Stimulated activated naive CD8-positive, alpha-beta T cell treated with anti-CD3 and anti-CD28 coated beads, Interleukin-15, Interleukin-2, amounts not matched to agents 100 U/mL and 50 U/mL, for 24 hours (primary cell): ENCODE results near the gene UMAD1.
A peak's percentile ranks its signal among the peaks of the same experiment; 100 is the strongest.

Experiments used
- ATAC-seq: fragments of 150-1000 bp; cut with Tn5 transposase; one replicate; pipeline ENCODE4 v1.10.0; 2021
- DNase-seq: peaks from one replicate; pipeline ENCODE4 v3.0.0; 2021

UMAD1 gene

DNA sequence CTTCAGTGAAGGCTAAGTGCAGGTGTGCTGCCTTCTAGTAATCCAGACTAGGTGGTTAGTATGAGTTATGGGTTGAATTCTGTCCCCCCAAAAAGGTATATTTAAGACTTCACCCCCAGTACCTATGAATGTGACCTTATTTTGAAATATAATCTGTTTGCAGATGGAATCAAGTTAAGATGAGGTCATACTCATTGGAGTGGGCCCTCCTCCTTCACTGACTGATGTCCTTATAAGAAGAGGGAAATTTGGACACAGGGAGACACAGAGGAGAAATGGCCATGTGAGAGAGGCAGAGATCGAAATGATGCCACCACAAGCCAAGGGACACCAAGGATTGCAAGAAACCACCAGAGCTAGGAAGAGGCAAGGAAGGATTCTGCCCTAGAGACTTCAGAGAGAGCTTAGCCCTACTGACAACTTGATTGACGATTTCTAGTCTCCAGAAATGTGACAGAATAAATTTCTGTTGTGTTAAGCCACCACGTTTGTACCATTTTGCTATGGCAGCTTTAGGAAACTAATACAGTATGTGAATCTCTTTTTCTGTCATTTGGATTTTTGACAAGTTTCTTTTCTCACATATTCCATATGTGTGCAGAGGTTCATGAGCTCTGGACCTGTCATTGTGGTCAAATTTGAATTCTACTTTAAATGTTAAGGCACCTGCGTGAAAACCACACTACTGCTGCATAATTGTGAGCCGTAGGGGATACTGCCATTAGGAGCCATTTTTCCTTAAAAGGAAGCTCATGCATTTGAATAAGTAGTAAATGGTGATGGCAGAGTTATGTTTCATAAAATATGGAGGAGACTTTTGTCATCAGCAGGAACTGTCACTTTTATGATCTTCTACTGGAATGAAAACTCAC, 80.4 kb downstream of the UMAD1 start:
- ATAC-seq (peak; percentile 79), DNase-seq (no peak)

DNA sequence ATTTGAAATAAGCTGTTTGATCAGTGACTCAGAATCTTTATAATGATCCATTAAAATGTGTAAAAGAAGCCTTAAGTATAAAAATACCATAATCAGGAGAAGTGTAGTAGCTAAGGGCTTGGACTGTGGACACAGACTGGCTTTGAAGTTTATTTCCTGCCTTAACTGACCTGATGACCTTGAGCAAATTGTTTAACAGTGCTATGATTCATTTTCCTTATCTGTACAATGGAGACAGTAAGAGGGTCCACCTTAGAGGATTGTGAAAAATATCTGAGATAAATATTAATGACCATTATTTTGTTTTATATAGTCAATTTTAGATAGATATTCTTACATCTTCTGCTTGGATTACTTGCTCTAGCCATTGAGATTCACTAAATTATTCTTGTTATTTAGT, 91.2 kb downstream of the UMAD1 start:
- ATAC-seq (no peak), DNase-seq (no peak)

DNA sequence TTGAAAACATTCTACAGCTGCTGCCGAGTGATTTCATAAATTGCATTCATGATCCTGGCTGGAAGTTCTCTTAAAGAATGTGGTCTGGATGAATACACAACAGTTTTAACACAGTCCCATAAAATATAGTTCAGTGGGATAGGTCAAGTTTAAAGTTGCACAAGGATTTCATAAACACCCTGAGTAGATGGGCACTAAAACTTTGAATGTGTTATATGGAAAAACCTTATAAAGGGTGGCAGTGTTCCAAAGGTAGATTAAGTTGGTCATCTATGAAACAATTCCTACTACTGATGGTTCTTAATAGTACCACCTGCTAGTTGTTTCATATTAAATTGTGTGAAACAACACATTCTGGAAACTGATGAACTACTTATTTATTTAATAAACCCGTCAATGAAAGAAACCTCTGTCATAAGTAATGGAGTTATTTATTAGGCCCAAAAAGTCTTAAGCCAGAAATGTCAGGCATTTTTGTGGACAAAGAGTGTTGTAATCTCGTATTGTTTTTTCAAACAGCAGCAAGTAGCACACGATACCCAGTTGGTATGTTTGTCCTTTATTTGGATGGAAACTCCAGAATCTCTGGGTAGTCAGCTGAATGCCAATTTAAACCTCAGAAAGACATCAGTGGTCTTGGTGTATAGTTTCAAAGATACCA, 92.2 kb downstream of the UMAD1 start:
- DNase-seq (no peak), ATAC-seq (peak; percentile 43)

DNA sequence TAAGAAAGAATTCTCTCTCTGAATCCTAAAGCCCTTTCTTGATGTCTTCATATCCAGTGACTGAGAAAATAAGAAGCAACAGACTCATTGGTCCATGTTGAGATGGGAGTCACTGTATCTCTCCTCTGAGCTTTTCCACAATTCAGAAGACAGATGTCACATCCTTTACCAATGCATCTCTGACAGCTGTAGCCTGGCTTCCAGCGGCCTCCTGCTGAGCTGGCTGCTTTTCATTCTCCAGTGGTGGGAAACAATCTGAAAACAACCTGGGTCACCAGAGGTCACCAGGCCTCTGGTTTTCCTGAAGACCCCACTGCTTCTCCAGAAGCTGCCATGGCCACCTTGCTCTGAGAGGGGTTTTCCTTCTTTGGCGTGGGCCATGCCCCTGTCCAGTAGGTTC, 96.1 kb downstream of the UMAD1 start:
- DNase-seq = no peak
- ATAC-seq = no peak

DNA sequence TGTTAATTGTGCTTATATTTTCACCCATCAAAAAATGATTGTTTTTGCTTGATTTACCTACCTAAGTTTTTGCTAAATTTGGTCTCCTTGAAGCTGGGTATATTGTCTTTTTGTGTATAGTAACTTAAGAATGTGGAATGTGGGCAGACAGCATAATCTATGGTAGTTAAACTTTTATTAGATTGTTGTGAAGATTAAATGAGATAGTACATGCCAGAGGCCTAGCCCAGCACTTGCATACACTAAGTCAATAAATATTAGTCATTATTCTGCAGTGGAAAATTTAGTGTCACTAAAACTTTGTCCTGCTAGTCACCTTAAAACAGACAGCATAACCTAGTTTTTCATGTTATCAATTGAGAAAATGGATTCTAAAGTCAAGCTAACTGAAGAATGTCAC, 97.1 kb downstream of the UMAD1 start:
- DNase-seq (no peak), ATAC-seq (no peak)

DNA sequence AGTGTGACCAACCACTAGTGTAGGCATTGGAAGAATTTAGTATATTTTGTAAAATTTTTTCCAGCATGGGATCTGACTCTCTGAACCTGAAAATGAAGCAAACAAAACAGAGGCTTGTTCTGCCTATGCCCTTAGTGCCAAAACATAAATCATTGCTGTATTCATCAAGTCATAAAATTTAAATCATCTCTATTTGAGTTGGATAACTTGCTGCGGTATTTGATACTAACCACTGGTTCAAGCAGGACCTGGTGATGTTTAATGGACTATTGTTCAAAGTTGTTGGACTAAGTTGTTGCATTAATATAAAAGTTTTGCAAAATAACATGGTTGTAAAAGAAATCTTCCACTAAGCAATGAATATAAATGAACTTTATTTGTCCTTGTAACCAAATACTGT, 97.6 kb downstream of the UMAD1 start:
- DNase-seq (no peak), ATAC-seq (no peak)

DNA sequence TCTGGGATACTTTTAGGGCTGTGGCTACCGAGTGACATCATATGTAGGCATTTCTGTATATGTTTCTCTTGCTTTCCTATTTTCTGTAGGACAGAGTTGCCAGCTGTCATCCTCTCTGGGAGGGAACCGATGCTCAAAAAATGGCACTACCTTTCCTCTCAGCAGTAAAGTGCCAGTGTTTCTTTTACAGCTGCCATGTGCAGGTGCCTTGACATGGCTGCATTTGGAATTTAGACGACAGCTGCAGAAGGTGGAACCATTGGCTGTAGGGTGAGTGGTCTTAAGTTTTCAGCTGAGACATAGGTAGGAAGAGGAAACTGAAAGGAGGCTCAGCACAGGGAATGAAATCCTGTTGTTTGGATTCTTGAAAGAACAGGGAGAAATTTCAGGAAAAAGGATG, 98.1 kb downstream of the UMAD1 start:
- no peak for ATAC-seq

DNA sequence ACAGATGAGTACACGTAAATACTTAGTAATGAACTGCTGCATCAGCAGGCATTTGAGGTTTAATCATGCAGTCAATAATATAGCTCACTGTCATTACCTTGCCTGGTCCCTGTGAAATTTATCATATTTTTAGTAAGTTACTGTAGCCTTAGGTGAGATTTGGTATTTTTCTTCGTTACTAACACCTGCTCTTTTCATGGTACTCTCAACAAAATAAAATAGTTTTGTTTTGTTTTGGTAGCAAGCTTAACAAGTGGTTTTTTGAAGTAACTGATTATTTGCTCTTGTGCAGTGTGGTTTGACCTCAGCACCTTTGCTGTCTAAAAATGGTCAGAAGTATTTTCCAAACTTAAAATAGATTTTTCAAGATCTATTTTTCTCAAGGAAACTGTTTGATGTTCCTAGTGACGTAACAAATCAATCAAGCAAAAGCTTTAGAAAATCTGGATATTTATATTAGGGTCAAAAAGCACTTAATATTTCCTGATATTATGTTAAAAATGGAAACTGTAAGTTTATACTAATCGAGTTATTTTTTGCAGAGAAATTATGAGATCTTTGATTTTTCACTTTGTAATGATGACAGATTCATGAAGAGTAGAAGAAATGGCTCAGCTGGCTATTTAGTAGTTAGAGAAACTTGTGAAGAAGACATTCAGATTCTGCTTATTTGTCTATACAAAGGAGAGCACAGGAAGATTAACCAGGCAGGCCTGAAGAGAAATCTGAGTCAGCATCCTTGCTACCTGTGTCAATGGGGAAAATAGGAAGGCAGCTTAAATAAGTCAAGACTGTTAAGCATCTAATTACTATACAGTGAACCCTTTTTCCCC, 98.9 kb downstream of the UMAD1 start:
- ATAC-seq (no peak), DNase-seq (no peak)

More for the DNA sequence above, 98.1 kb downstream of the UMAD1 start:
- DNase-seq = no peak

DNA sequence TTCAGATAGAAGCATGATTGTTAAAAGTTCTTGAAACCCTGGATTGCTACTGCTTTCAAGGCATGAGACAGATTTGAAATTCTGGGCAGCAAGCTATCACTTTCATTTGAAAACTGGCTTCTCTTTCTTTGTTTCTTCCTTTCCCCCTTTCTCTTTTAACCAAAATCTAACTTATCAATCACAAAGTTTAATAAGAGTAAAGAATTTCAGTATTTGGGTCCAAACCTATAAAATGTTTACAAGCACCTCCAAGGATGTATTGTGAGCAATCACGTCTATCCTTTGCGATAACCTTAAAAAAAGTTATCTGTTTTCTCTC, 99.4 kb downstream of the UMAD1 start:
- ATAC-seq (no peak), DNase-seq (no peak)

DNA sequence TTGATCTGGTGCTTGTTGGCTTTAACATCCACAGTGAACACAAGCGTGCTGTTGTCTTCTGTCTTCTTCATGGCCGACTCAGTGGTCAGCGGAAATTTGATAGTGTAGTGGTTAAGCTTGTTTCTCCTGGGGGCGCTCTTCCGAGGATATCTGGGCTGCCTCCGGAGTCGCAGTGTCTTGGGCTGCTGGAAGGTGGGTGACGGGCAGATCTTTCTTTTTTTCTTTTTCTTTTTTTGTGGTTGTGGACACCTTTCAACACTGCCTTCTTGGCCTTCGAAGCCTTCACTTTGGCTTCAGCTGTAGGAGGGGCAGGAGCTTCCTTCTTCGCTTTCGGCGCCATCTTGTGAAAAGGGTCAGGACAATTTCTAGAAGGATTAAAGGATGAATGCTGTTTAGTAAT, 101.7 kb downstream of the UMAD1 start:
- DNase-seq (no peak), ATAC-seq (no peak)

DNA sequence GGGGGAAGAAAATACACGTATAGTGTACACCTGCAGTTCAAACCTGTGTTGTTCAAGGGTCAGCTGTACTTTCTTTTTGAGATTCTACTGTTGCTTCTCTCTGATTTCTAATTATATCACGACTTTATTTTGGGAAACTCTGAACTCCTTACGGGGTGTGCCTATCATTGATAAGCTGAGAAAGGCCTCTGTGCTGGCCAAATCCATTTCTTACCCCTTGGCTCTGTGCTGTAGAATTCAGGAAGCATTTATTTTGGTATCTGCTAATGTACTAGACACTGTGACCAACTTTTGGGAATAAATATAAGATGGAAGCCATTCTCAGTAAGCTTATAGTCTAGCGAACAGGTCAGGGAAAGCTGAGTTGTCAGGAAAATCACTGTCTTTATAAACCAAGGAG, 104.7 kb downstream of the UMAD1 start:
- no peak for DNase-seq
- ATAC-seq = no peak

DNA sequence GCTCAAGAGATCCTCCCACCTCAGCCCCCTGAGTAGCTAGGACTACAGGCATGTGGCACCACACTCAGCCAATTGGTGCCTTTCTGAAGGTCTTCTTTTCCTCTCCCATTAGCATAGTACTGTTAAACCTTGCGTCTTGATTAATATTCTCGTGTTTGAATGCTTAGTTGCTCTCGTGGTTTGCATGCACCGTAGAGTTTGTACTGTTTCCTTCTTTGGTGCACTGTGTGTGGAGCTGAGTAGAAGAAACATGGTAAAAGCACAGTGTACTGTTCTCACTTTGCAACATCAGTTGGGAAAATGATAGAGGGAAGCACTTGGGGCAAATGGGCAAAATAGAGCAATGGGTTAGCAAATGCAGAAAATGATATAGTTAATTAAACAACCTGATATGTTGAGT, 105.4 kb downstream of the UMAD1 start:
- DNase-seq (no peak), ATAC-seq (no peak)

DNA sequence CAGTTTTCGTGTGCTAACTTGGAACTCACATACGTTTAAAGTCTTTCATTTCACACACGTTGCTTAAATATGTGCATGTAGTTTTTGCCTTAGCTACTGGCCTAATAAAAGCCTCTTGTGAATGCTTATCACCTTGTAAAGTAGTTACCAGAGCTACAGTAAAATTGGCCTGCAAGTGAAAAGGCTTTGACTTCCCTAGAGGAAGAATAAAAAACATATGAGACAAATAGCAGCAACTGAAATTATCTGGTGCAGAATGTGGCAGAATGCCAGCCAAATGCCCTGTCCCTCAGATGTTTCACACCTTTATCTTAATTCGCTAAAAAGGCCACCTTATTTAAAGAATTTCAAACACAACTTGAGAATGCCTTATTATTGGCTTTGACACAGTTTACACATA, 105.9 kb downstream of the UMAD1 start:
- ATAC-seq (no peak), DNase-seq (no peak)

DNA sequence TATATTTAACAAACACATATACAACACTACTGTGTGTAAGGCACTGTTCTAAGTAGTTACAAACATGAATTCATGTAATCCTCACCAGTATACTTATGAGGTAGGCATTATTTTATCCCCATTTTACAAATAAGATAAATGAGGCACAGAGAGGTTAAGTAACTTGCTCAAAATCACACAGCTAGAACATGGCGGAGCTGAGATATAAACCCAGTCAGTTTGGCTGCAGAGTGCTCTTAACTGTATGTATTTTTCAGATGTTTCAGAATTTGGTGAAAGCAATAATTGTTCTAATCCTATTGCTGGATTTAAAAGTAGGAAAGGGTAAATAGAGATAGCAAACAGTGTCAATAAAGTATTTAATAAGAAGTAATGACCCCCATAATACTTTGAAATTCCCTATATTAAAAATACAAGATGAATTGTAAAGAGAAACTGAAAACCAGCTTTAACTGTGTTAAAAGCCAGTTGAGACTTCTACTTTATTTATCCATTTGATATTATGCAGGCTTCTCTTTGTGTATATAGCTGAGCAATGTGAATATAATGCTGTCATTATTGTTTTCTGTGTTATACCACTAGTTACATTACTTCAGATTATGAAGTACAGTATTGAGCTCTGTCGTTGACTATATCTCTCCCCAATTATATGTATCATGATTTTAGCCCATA, 110.2 kb downstream of the UMAD1 start:
- no peak for ATAC-seq
- DNase-seq = no peak

DNA sequence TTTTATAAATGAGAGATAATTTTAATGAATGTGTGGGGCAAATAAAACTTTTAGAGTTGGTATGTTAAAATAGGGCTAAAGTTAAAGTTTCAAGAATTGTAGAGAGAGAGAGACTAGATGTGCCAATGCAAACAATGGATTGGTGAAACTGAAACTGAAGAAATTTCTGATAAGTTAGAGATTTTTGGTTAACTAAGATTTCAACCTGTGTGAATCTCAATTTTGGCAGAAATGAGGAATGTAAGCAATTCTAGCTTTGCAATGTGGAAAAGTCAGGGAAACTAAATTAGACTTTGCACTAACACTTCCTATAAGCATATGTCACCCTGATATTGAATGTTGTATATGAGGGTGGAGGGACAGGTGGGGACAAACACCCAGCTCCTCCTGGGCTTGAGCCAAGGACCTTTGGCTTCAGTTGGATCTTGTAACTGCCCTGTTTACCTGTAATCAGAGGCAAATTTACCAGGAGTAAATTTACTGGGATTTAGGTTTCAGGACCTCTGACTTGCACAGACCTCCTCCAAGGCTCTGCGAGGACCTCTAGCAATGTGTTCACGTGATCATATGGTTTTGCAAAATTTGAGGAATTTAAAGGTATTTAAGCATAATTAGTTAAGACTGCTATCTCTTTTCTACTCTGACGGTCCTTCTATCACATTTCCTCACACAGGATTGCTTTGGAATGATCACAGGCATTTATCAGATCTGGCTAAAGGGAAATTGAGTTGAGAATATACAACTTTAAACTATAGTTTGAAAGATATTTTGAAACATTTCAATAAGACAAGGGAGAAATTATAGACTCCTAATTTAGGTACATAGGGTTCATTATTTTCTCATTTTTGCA, 110.9 kb downstream of the UMAD1 start:
- no peak for ATAC-seq
- DNase-seq = no peak

DNA sequence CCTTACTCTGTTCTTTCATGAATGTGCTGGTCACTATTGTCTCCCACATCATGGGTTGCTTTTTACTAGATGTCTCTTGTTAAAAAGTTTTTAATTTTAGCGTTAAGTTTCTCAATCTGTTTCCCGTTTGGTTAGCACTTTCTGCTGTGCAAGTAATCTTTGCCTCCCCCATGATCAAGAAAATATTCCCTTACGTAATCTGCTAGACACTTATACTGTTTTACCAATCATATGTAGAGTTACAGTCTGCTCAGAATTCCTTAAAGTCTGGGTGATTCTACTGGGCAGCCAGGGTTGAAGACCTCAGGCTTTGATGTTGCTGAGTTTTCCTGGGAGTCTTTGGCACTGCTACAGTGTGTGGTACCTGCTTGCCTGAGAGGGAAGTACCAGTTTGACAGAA, 116.0 kb downstream of the UMAD1 start:
- no peak for ATAC-seq

DNA sequence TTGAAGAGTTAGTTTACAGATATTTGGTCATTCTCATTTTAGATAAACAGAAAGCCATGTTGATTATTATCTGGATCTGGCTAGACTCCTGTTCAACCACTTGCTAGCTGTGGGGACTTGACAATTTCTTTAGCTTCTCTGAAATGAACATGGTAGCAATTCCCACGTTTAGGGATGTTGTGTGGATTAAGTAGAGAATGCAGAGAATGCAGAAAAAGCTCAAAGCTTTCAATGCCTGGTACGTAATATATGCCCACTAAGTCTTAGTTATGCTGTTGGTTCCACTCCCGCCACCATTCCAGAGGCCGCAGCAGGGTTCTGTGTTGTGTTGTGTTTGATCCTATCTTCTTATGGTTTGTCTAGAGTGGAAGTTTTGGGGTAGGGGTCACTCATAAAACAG, 117.0 kb downstream of the UMAD1 start:
- DNase-seq = no peak

More for the DNA sequence above, 116.0 kb downstream of the UMAD1 start:
- no peak for DNase-seq

DNA sequence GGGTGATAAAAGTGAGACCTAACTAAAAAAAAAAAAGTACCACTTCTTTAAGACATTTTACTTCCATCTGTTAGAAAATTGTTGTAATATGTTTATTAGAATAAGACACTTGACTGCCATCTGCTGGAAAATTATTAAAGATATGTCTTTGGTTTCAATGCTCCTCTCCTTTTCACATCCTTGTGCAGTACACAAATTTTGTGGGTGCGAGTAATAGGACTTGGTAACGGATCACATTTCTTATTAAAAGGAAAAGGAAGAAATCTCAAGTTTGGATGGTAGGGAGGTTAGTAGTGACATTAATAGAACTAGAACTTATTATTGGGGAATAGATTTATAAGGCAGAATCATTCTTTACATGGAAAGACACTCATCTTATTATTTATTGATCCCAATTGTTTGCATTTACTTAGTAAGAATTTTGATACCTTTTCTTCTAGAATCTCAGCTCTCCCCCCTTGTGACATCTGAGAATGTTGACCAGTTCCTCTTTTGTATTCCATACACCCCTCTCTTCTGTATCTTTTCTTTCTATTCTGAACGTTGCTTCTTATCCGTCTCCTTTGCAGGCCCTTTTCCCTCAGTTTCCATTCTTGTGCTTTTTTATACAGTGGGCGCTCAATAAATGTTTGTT, 120.9 kb downstream of the UMAD1 start:
- no peak for ATAC-seq

More for the DNA sequence above, 117.0 kb downstream of the UMAD1 start:
- no peak for ATAC-seq

DNA sequence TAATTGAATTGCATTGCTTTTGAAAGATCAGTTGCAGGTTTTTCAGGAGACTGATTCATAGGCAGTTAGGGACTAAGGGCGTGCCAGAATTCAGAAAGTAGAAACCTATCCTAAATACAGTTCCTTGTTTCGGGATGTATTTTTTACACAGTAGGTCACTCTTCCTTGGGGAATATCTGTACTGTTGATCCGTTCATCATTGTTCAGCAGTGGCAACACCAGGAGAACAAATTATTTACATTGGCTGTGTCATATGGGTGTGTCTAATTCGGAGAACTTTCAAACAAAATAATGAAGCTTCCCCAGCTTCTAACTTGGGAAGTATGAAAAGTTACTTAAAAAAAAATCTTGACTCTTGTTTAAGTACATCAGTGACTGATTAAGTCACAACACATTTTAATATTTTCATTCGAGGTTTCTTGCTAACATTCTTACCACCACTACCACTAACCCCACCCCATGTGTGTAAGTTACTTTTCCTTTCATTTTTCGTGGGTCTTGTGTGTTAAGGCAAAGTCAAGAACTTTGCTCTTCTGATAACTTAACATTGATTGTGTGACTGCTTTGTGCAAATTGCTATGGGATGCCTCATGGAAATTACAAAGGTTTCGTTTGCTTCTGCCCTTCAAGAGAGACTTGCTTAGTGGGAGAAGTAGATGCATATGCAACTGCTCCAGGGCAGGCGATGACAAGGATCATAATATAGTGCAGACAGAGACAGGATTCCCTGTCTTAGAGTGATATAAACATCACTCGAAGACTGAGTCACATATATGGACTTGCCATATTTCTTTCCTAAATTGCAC, 121.6 kb downstream of the UMAD1 start:
- DNase-seq = no peak
- peak; percentile 80 for ATAC-seq

More for the DNA sequence above, 120.9 kb downstream of the UMAD1 start:
- no peak for DNase-seq
